Endodermal cell (in vitro differentiated cells): ENCODE data around the gene SELL. TPM values are rescaled to one million over a fixed set of nuclear protein-coding genes. Genes with fewer than 3 reads are reported as not detected.

Experiments
- DNase-seq: peaks from one replicate; pipeline ENCODE4 v3.0.0-alpha.2; 2017
- H3K27ac ChIP-seq: 2 replicates; pipeline ENCODE4 v1.5.1; 2013; ENCODE audit warnings: mild to moderate bottlenecking, low read depth, low read length, moderate library complexity
- H3K27me3 ChIP-seq: 2 replicates; pipeline ENCODE4 v1.6.1; 2013; ENCODE audit warnings: mild to moderate bottlenecking, low read length, moderate library complexity; ENCODE audit not compliant: insufficient read depth, control insufficient read depth, poor library complexity, severe bottlenecking
- H3K36me3 ChIP-seq: 2 replicates; pipeline ENCODE4 v1.7.0; 2013; ENCODE audit warnings: mild to moderate bottlenecking, low read length, moderate library complexity; ENCODE audit not compliant: control insufficient read depth, insufficient read depth
- H3K4me1 ChIP-seq: one replicate; pipeline ENCODE4 v1.7.0; 2013; ENCODE audit warnings: low read length; ENCODE audit not compliant: control insufficient read depth, insufficient read depth
- H3K4me3 ChIP-seq: 2 replicates; pipeline ENCODE4 v1.5.1; 2013; ENCODE audit warnings: mild to moderate bottlenecking, low read length, moderate library complexity
- H3K9ac ChIP-seq: 2 replicates; pipeline ENCODE4 v1.6.1; 2013; ENCODE audit warnings: mild to moderate bottlenecking, low read length, moderate library complexity; ENCODE audit not compliant: poor library complexity, severe bottlenecking; ENCODE audit errors: extremely low read depth
- H3K9me3 ChIP-seq: 2 replicates; pipeline ENCODE4 v1.6.1; 2013; ENCODE audit warnings: mild to moderate bottlenecking, low read length, moderate library complexity; ENCODE audit not compliant: control insufficient read depth
- H3K27ac Mint-ChIP-seq: 2 replicates; pipeline ENCODE4 v1.8.0; 2020; ENCODE audit warnings: mixed read lengths
- H3K27me3 Mint-ChIP-seq: 2 replicates; pipeline ENCODE4 v1.8.0; 2021; ENCODE audit warnings: mild to moderate bottlenecking, mixed read lengths; ENCODE audit not compliant: insufficient read depth
- H3K36me3 Mint-ChIP-seq: 2 replicates; pipeline ENCODE4 v1.8.0; 2020; ENCODE audit warnings: low read depth, mixed read lengths
- H3K4me1 Mint-ChIP-seq: 2 replicates; pipeline ENCODE4 v1.8.0; 2020; ENCODE audit warnings: mixed read lengths
- H3K4me3 Mint-ChIP-seq: 2 replicates; pipeline ENCODE4 v1.8.0; 2020; ENCODE audit warnings: mild to moderate bottlenecking, moderate library complexity, mixed read lengths
- H3K9me3 Mint-ChIP-seq: 2 replicates; pipeline ENCODE4 v1.8.0; 2020; ENCODE audit warnings: mild to moderate bottlenecking, mixed read lengths
- CTCF ChIP-seq: fragments of 200-600 bp; sonication (generic); conservative IDR thresholded peaks from 2 replicates; pipeline ENCODE4 v1.5.0; 2021; ENCODE audit warnings: antibody characterized with exemption, mild to moderate bottlenecking
- WGBS, 2 experiments: methylation state at CpG; one replicate each; pipeline versions ENCODE4 v1.1.5 to v1.1.7; 2013; ENCODE audit warnings: missing lambda C conversion rate in 2 of 2, mixed read lengths in 1 of 2; ENCODE audit not compliant: insufficient coverage in 1 of 2, insufficient read length in 1 of 2; 5-methylcytosine and 5-hydroxymethylcytosine counted together
- total RNA-seq, 2 donors: library from RNA; stranded (reverse); fragmentation: NEBNext Ultra II Directional in 1 of 2; extraction: Animal tissue kit (Norgen Biotek cat#: 25700) in 1 of 2; gene quantifications; 2 replicates in 1 of 2; 3 replicates in 1 of 2; pipeline ENCODE4 v1.2.1, GENCODE V29; 2021

SELL gene
- total RNA-seq, 2 donors from 2014 or later, result 0.95 TPM; not detected in 1

GRCh38 chr1:169750041-169750440 is 38.6 kb upstream of the SELL start:
- TF ChIP-seq CTCF, result no peak

GRCh38 chr1:169746550-169746949 is 35.1 kb upstream of the SELL start:
- Mint-ChIP-seq H3K36me3 (no peaks in the 10 kb centered on the region), H3K27ac (no peak overlapping the region), H3K27me3 (peaks cover 1% of the 10 kb centered on the region), H3K4me1 (peaks cover 16% of the 10 kb centered on the region), H3K9me3 (peaks cover 5% of the 10 kb centered on the region), H3K4me3 (no peak overlapping the region)
- H3K27ac ChIP-seq, result no peak overlapping the region
- no peak overlapping the region for H3K9ac ChIP-seq
- H3K27me3 ChIP-seq, result peaks cover 29% of the 10 kb centered on the region
- TF ChIP-seq CTCF, result no peak
- H3K36me3 ChIP-seq, result no peaks in the 10 kb centered on the region
- no peak overlapping the region for H3K4me3 ChIP-seq
- H3K9me3 ChIP-seq, result no peaks in the 10 kb centered on the region
- 71 to 93% methylated on average over 1 to 2 of the region's 2 CpGs for WGBS, 2 experiments
- H3K4me1 ChIP-seq, result peaks cover 5% of the 10 kb centered on the region
- DNase-seq, result no peak

More at GRCh38 chr1:169750041-169750440, 38.6 kb upstream of the SELL start:
- no peak overlapping the region for H3K9ac ChIP-seq
- WGBS, 2 experiments, result 94 to 100% methylated on average over 1 of the region's 1 CpG
- Mint-ChIP-seq H3K4me3 (no peak overlapping the region), H3K9me3 (no peaks in the 10 kb centered on the region), H3K4me1 (peaks cover 15% of the 10 kb centered on the region), H3K36me3 (no peaks in the 10 kb centered on the region), H3K27ac (no peak overlapping the region), H3K27me3 (peaks cover 1% of the 10 kb centered on the region)
- peaks cover 3% of the 10 kb centered on the region for H3K4me1 ChIP-seq
- no peak for DNase-seq
- H3K9me3 ChIP-seq, result no peaks in the 10 kb centered on the region
- H3K36me3 ChIP-seq, result no peaks in the 10 kb centered on the region
- H3K27me3 ChIP-seq, result peaks cover 36% of the 10 kb centered on the region
- H3K4me3 ChIP-seq, result no peak overlapping the region
- H3K27ac ChIP-seq, result no peak overlapping the region

DNA sequence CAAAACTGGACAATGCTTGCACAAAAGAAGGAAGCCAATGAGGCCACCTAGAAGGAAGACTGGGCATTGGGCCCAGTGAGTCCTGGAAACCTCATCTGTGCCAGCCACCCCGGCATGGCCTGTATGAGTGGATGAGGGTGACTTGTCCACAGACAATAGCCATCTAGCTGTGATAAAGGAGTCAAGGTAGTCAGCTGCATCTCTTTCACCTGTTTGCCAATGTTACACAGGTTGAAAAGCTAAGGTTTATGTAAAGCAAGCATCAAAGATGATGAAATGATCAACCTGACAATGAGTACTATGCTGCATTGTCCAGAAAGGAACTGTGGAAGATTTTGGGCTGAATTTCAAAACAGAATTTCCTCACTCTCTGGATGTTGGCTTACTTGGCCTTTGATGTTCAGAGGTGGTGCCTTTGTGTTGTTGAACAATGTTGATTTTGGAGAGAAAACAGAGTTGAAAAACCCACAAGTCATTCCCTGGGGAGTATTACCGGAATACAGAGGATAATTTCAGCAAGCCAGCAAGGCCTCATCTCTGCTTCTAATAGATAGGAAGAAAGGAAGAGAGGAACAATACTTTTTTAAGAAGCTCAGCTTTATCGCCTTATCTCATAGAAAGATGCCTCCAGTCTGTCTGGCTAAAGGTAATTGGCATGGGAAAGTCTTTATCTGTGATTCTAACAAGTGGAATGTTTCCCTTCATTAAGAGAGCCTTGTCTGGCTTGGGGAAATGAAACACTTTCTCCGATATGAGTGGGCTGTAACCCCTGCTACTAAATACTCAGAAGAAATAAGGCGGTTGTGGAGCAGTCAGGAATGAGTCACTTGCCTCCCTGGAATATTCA is 33.8 kb upstream of the SELL start:
- peaks cover 5% of the 10 kb centered on the region for H3K9me3 Mint-ChIP-seq
- Histone ChIP-seq H3K4me3 (no peak overlapping the region), H3K9ac (no peak overlapping the region), H3K27me3 (peaks cover 18% of the 10 kb centered on the region), H3K9me3 (no peaks in the 10 kb centered on the region), H3K27ac (no peak overlapping the region), H3K4me1 (peaks cover 5% of the 10 kb centered on the region), H3K36me3 (no peaks in the 10 kb centered on the region)
- DNase-seq, result no peak
- H3K36me3 Mint-ChIP-seq, result no peaks in the 10 kb centered on the region
- no peak overlapping the region for H3K4me3 Mint-ChIP-seq
- no peak overlapping the region for H3K27ac Mint-ChIP-seq
- TF ChIP-seq CTCF, result no peak
- H3K4me1 Mint-ChIP-seq, result peaks cover 16% of the 10 kb centered on the region
- WGBS, 2 experiments, result 77 to 100% methylated on average over 2 to 5 of the region's 5 CpGs
- H3K27me3 Mint-ChIP-seq, result no peaks in the 10 kb centered on the region
